Endothelial cell of umbilical vein (primary cell): Measurements from ENCODE around the gene BPGM. TPM values are rescaled to one million over a fixed set of nuclear protein-coding genes. Genes with fewer than 3 reads are reported as not detected.

Source experiments
- BruUV-seq: library from RNA; stranded (reverse); fragments of 400-500 nt; replicated peaks from 2 replicates; lab custom pipeline; 2021; lab: Mats Ljungman, UMichigan
- CTCF ChIA-PET: fragments of 300-600, 350-600 bp; sonication (Branson Sonifier 250); formaldehyde crosslinking; loops from one replicate; lab custom pipeline; 2021; ENCODE audit warnings: antibody characterized with exemption, inconsistent platforms; lab: Charles Lee
- POLR2A ChIA-PET: fragments of 300-600, 350-600 bp; sonication (Branson Sonifier 250); formaldehyde crosslinking; loops from one replicate; lab custom pipeline; 2021; ENCODE audit warnings: antibody characterized with exemption, inconsistent platforms; lab: Charles Lee
- DNase-seq: peaks from one replicate; pipeline ENCODE4 v3.0.0-alpha.2; 2011; ENCODE audit warnings: low read depth, low spot score
- FAIRE-seq: peaks from 2 replicates; lab custom pipeline; 2011; peaks lifted over from hg19 to GRCh38; lab: Jason Lieb, UNC
- H2AFZ ChIP-seq: 2 replicates; pipeline ENCODE4 v1.6.0; 2012; ENCODE audit warnings: low read depth, low read length, control low read depth, inconsistent platforms
- H3K27ac ChIP-seq: 2 replicates; pipeline ENCODE4 v1.5.1; 2011; ENCODE audit warnings: low read depth, mild to moderate bottlenecking, control low read depth, low read length, moderate library complexity; ENCODE audit not compliant: insufficient read depth
- H3K27me3 ChIP-seq, 2 experiments: 2 replicates each; pipeline versions ENCODE4 v1.6.0 to v1.6.1; 2011; ENCODE audit warnings: low read length in 2 of 2, mixed read lengths in 1 of 2; ENCODE audit not compliant: control insufficient read depth in 2 of 2, insufficient read depth in 2 of 2
- H3K36me3 ChIP-seq, 2 experiments: 2 replicates in 1 of 2; 3 replicates in 1 of 2; pipeline ENCODE4 v1.5.1; 2011; ENCODE audit warnings: low read length in 2 of 2, mild to moderate bottlenecking in 1 of 2, moderate library complexity in 1 of 2; ENCODE audit not compliant: control insufficient read depth in 2 of 2, insufficient read depth in 2 of 2; ENCODE audit errors: extremely low read depth in 1 of 2
- H3K4me1 ChIP-seq: 3 replicates; pipeline ENCODE4 v1.5.1; 2011; ENCODE audit warnings: mild to moderate bottlenecking, low read length; ENCODE audit not compliant: control insufficient read depth, insufficient read depth; ENCODE audit errors: extremely low read depth
- H3K4me2 ChIP-seq: 2 replicates; pipeline ENCODE4 v1.6.1; 2011; ENCODE audit warnings: low read length, control low read depth, mixed read lengths; ENCODE audit not compliant: insufficient read depth
- H3K4me3 ChIP-seq, 3 experiments: fragments of 200-600 bp in 1 of 3; sonication (generic), shearing (Covaris generic) in 1 of 3; replicated peaks in 1 of 3; 2 replicates each; pipeline ENCODE4 v1.5.1; 2011 to 2016; ENCODE audit warnings: control low read depth in 3 of 3, low read length in 3 of 3, mild to moderate bottlenecking in 2 of 3, inconsistent platforms in 1 of 3, low read depth in 1 of 3, moderate library complexity in 1 of 3; ENCODE audit not compliant: insufficient read depth in 1 of 3
- H3K79me2 ChIP-seq: 2 replicates; pipeline ENCODE4 v1.6.0; 2012; ENCODE audit warnings: low read length, inconsistent platforms; ENCODE audit not compliant: control insufficient read depth, insufficient read depth
- H3K9ac ChIP-seq: replicated peaks from 2 replicates; pipeline ENCODE3; 2011; ENCODE audit warnings: low read length, control low read depth; ENCODE audit not compliant: insufficient read depth; ENCODE audit errors: extremely low read depth
- H3K9me1 ChIP-seq: replicated peaks from 3 replicates; pipeline ENCODE4 v1.6.0; 2011; ENCODE audit warnings: mild to moderate bottlenecking, low read length; ENCODE audit not compliant: control insufficient read depth, insufficient read depth; ENCODE audit errors: extremely low read depth
- H3K9me3 ChIP-seq: replicated peaks from 2 replicates; pipeline ENCODE4 v1.5.1; 2012; ENCODE audit warnings: low read length, inconsistent platforms; ENCODE audit not compliant: control insufficient read depth, insufficient read depth
- H4K20me1 ChIP-seq: replicated peaks from 2 replicates; pipeline ENCODE3; 2011; ENCODE audit warnings: mild to moderate bottlenecking, low read length; ENCODE audit not compliant: control insufficient read depth, insufficient read depth; ENCODE audit errors: extremely low read depth
- CTCF ChIP-seq, 2 donors: IDR thresholded peaks; 1 replicate in 1 of 2; 2 replicates in 1 of 2; pipeline ENCODE4 v1.5.1; 2011; ENCODE audit warnings: low read length in 2 of 2, mild to moderate bottlenecking in 2 of 2, moderate library complexity in 2 of 2, control low read depth in 1 of 2, inconsistent platforms in 1 of 2, low read depth in 1 of 2; ENCODE audit not compliant: insufficient read depth in 1 of 2; ENCODE audit errors: extremely low read depth in 1 of 2
- EZH2 ChIP-seq: IDR thresholded peaks from 2 replicates; pipeline ENCODE4 v1.6.1; 2012; ENCODE audit warnings: borderline replicate concordance, low read depth, mild to moderate bottlenecking, moderate library complexity, low read length, inconsistent platforms; ENCODE audit not compliant: severe bottlenecking
- FOS ChIP-seq: IDR thresholded peaks from 2 replicates; pipeline ENCODE4 v1.6.1; 2011; ENCODE audit warnings: mild to moderate bottlenecking, low read length, moderate library complexity, borderline replicate concordance; ENCODE audit not compliant: insufficient read depth
- GATA2 ChIP-seq: IDR thresholded peaks from 2 replicates; pipeline ENCODE4 v1.7.0; 2011; ENCODE audit warnings: low read depth, mild to moderate bottlenecking, moderate library complexity, mixed read lengths, low read length; ENCODE audit not compliant: insufficient read length, insufficient read depth
- JUN ChIP-seq: IDR thresholded peaks from 2 replicates; pipeline ENCODE4 v1.6.1; 2011; ENCODE audit warnings: borderline replicate concordance, low read depth; ENCODE audit not compliant: insufficient read length, insufficient read depth
- MYC ChIP-seq: IDR thresholded peaks from one replicate; pipeline ENCODE4 v1.6.1; 2011; ENCODE audit warnings: mild to moderate bottlenecking, low read depth, low read length
- POLR2A ChIP-seq: IDR thresholded peaks from 2 replicates; pipeline ENCODE4 v1.6.1; 2012; ENCODE audit warnings: low read depth, mild to moderate bottlenecking, control low read depth, low read length
- dilution Hi-C: fragments of 300-500 bp; cut with MboI; formaldehyde crosslinking; loops from one replicate; pipeline ENCODE4 v1.15.0; 2019; ENCODE audit warnings: low sequenced_read_pairs; ENCODE audit not compliant: extremely low pct_ligation_motif_present
- intact Hi-C: fragments of 100-400 bp; cut with micrococcal nuclease; formaldehyde crosslinking; loops from one replicate; pipeline ENCODE4 v1.10.0; 2022
- polyA plus RNA-seq, 4 experiments: library from polyadenylated mRNA; depleted of rRNA in 3 of 4; stranded (reverse) in 3 of 4; unstranded in 1 of 4; fragments of >200 nt; gene quantifications; 2 replicates each; pipeline versions ENCODE4 v1.2.1 to v1.2.3, GENCODE V29; 2011 to 2012; ENCODE audit warnings: missing spikeins in 1 of 4
- total RNA-seq: library from RNA; stranded (reverse); gene quantifications from 2 replicates; pipeline ENCODE4 v1.2.3, GENCODE V29; 2021

The BPGM gene
- total and polyA plus RNA-seq, 2 donors (not counting 3 experiments of a cell fraction or from before 2014, with no cell fraction given), result 24.2 to 28.3 TPM

GRCh38 chr7:134599371-134599770 lies 47.3 kb upstream of the BPGM start:
- no peaks in the 10 kb centered on the region for H3K27me3 ChIP-seq
- CTCF ChIA-PET, result interaction anchor here (1.2 to 2.4 kb wide), 3 partner anchors 8 to 85 kb away, joined by 4 to 10 read pairs (median 7); no protein-coding TSS in a partner anchor
- H3K9ac ChIP-seq, result no peak overlapping the region
- H3K36me3 ChIP-seq, result no peaks in the 10 kb centered on the region
- TF ChIP-seq EZH2, result no peak
- H3K4me1 ChIP-seq, result peaks cover 1% of the 10 kb centered on the region
- H3K4me3 ChIP-seq, result no peak overlapping the region
- no peaks in the 10 kb centered on the region for H3K79me2 ChIP-seq
- no peak overlapping the region for H2AFZ ChIP-seq
- no peak for DNase-seq
- H3K27ac ChIP-seq, result no peak overlapping the region
- POLR2A ChIA-PET, result no interaction called here
- H3K9me1 ChIP-seq, result no peaks in the 10 kb centered on the region
- no peak for FAIRE-seq
- dilution Hi-C loops (no loop called here), intact Hi-C loops (no loop called here)
- BruUV-seq, result no TSS peak
- H3K9me3 ChIP-seq, result no peaks in the 10 kb centered on the region
- no peaks in the 10 kb centered on the region for H4K20me1 ChIP-seq
- H3K4me2 ChIP-seq, result no peak overlapping the region

- Histone ChIP-seq H4K20me1 (no peaks in the 10 kb centered on the region), H3K9me1 (no peaks in the 10 kb centered on the region), H3K4me1 (peaks cover 8% of the 10 kb centered on the region), H3K27ac (no peak overlapping the region), H3K27me3 (no peaks in the 10 kb centered on the region), H3K4me3 (no peak overlapping the region), H3K4me2 (no peak overlapping the region), H3K79me2 (no peaks in the 10 kb centered on the region), H3K9ac (no peak overlapping the region), H3K36me3 (no peaks in the 10 kb centered on the region), H2AFZ (no peak overlapping the region), H3K9me3 (no peaks in the 10 kb centered on the region)
- DNase-seq (no peak), FAIRE-seq (no peak)
- intact Hi-C loops (no loop called here), dilution Hi-C loops (no loop called here)
- POLR2A ChIA-PET, result no interaction called here
- no peak for TF ChIP-seq EZH2
- TF ChIP-seq CTCF (IDR thresholded peaks at IDR 0.05; ENCODE audit: extremely low read depth in 1 of 2, insufficient read depth in 1 of 2, low read depth in 1 of 2, low read length in 2 of 2), result no peak
- TF ChIP-seq FOS, result no peak
- TF ChIP-seq MYC, result no peak
- no peak for TF ChIP-seq GATA2
- TF ChIP-seq POLR2A, result no peak
- no peak for TF ChIP-seq JUN
- CTCF ChIA-PET, result no interaction called here
- no TSS peak for BruUV-seq
These were observed 45.2 kb upstream of the BPGM start for GRCh38 chr7:134601459-134601858.
